GM03348 (cell line): ENCODE data around the gene C4orf46.
"Not testable (repeated sequence)": the region's sequence is repeated elsewhere in the genome, so short reads cannot be mapped to it uniquely, and the experiment has no call there.

Experiments
- DNase-seq: peaks from one replicate; pipeline ENCODE4 v3.0.0; 2012; ENCODE audit warnings: low spot score

C4orf46 gene

GRCh38 chr4:158671665-158671914 is at the start of gene C4orf46:
Gene C4orf46, minus strand, starts transcription at chr4:158671887. Its CDS starts 86 bp downstream, at chr4:158671801.
- DNase-seq, result no peak

- DNase-seq, result no peak
Observed at GRCh38 chr4:158715802-158716201, 44.1 kb upstream of the C4orf46 start.

DNA sequence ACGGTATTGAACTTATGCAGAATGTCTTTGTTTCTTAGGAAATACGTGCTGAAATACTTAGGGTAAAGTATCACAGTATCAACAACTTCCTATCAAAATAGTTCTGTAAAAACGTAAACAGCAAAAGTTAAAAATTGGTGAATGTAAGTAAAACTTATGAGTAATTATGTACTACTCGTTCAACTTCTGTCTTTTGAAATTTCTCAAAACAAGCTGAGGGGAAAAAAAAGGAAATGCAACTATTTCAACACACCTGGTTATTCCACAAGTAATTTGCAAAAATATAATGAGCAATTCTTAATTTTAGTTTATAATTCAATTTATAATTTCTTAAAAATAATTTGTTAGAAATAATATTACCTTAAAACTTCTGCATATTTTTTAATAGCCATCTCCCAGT is 43.2 kb upstream of the C4orf46 start:
- no peak for DNase-seq

GRCh38 chr4:158712622-158713021 is 40.9 kb upstream of the C4orf46 start:
- DNase-seq, result not testable (repeated sequence)

DNA sequence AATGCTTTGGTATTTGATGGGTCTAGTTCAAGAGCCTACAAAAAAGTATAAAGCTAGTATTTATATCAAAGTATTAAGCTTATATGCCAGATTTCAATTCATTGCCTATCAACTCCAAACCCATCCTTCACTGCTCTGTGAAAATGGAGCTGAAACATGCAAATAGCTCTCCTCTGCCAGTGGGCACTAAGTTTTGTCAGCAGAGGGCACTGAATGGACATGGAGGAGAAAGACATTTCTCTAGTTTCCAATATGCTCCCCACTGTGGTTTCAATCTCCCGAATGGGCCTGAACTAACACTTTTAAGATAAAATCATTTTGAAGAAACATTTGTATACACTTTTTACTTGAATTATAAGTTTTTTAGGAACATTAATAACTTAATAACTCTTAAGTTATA is 39.1 kb upstream of the C4orf46 start:
- peak; percentile 28 for DNase-seq

DNA sequence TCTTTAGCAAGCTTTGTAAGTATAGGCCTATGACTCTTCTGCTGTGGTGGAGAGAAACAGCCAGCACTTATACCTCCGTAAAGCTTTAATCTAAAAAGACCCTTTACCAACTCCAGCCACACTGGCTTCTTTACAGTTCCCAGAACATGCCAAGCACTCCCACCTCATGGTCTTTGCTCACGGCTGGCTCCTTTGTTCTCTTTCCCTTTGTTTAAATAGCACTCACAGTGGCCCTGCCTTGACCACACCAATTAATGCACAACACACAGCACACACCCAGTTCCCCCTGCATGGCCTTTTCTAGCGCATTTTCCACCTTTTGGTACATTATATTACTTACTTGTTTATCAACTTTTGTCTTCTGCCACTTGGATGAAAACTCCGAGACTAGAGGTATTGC is 32.6 kb upstream of the C4orf46 start:
- no peak for DNase-seq

GRCh38 chr4:158688813-158689212 is 17.1 kb upstream of the C4orf46 start:
- DNase-seq, result no peak

- no peak for DNase-seq
Observed at GRCh38 chr4:158682066-158682465, 10.4 kb upstream of the C4orf46 start.

DNA sequence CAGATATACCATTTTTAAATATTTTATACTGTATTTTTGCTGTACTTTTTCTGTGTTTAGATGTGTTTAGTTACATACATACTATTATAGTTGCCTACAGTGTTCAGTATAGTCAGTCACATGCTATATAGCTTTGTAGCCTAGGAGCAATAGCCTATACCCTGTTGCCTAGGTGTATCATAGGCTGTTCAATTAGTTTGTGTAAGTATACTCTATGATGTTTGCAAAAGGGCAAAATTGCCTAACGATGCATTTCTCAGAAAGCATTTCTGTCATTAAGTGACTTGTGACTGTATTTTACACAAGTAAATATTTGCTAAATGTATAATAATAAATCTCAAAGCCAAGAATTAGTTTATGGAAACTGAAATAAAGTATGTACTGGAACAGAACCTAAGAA is 9.9 kb upstream of the C4orf46 start:
- no peak for DNase-seq

- DNase-seq, result no peak
Observed at GRCh38 chr4:158678767-158679166, 7.1 kb upstream of the C4orf46 start.

DNA sequence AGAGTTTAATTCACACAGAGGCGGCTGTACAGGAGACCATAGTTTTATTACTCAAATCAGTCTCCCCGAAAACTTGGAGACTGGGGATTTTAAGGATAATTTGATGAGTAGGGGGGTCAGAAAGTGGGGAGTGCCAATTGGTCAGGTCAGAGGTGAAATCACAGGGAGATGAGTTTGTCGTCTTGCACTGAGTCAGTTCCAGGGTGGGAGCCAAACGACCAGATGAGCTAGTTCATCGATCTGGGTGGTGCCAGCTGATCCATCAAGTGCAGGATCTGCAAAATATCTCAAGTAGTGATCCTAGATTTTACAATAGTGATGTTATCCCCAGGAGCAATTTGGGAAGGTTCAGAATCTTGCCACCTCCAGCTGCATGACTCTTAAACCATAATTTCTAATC is 4.4 kb upstream of the C4orf46 start:
- DNase-seq, result no peak

GRCh38 chr4:158673633-158674032 is 1.9 kb upstream of the C4orf46 start:
- DNase-seq, result no peak

- DNase-seq, result peak; percentile 98
Observed at GRCh38 chr4:158671915-158672806, 474 bp upstream of the C4orf46 start, which contains the start of gene ETFDH. Gene ETFDH, plus strand, starts transcription at chr4:158672296. Its CDS starts 161 bp downstream, at chr4:158672457.

- DNase-seq, result peak; percentile 72
Observed at GRCh38 chr4:158670975-158671664, 567 bp downstream of the C4orf46 start.

- DNase-seq, result no peak
Observed at GRCh38 chr4:158669310-158669709, 2.4 kb downstream of the C4orf46 start.

DNA sequence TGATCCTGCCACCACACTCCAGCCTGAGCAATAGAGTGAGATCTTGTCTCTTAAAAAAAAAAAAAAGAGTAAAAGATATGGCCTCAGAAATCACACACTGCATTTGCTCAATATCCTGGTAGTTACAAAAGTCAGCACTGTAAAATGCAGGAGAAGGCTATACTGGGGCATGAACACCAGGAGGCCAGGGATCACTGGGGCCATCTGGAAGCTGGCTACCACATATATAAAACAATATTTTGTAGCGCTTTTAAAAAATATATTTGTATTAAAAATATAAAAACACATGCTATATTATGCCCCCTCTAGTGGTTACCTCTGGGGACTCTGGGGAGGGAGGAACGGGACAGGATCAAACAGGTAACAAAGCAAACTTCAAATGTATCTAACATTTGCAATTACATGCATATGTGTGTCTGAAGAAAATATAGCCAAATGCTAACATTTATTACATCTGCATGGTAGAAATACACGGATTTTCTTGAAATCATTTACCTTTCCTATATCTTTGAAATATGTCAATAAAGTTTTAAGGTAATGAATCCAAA is 4.0 kb downstream of the C4orf46 start:
- DNase-seq, result peak; percentile 48

DNA sequence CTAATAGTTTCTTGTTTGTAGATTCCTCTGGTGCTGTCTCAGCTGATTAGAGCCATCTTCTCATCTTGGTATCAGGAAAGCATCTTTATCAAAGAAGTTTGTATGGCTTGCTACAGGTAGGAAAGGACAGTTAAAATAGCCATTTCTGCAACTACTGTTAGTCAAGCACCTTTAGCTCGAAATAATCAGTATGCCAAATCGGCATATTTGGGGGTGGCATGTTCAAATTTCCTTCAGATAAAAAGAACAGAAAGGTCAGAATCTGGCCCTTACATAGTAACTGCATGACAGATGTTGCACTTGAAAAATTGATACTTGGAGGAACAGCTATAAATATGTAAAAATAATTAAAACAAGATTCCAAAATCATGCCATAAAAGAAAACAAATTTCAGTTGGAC is 4.8 kb downstream of the C4orf46 start:
- DNase-seq, result no peak

- no peak for DNase-seq
Observed at GRCh38 chr4:158664806-158665205, 6.9 kb downstream of the C4orf46 start.

DNA sequence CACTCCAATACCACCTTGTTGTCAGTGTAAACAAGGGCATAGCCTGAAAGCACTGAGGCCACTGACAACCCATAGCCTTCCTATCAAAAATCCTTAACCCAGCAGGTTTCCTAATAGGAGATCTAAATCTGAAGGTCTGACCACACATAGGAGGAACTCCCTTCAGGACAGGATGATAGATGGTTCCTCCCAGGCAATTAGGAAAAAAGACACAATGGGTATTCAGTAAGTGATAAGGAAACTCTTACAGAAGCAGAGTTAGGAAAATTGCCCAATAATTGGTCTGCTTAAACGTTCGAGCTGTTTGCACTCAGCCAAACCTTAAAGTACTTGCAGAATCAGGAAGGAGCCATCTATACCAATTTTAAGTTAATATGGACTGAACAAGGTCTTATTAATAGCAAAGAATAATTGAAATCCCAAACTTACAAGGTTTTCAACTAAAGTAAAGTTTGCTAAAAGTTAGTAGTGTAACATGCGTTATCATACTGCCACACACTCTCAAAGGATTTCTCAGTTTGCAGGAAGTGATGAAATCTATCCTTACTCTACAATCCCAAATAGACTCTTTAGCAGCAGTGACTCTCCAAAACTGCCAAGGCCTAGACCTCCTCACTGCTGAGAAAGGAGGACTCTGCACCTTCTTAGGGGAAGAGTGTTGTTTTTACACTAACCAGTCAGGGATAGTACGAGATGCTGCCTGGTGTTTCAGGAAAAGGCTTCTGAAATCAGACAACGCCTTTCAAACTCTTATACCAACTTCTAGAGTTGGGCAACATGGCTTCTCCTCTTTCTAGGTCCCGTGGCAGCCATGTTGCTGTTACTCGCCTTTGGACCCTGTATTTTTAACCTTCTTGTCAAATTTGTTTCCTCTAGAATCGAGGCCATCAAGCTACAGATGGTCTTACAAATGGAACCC is 7.7 kb downstream of the C4orf46 start:
- DNase-seq, result not testable (repeated sequence)

DNA sequence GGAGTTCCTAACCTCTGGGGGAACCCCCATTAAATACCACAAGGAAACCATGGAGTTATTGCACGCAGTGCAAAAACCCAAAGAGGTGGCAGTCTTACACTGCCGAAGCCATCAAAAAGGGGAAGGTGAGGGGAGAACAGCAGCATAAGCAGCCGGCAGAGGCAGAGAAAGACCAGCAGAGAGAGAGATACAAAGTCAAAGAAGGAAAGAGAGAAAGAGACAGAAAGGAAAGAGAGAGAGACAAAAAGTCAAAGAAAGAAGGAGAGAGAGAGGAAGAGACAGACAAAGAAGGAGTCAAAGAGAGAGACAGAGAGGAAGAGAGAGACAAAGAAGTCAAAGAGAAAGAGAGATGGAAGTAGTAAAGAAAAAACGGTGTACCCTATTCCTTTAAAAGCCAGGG is 8.4 kb downstream of the C4orf46 start:
- not testable (repeated sequence) for DNase-seq

- no peak for DNase-seq
Observed at GRCh38 chr4:158657291-158657690, 14.4 kb downstream of the C4orf46 start.

GRCh38 chr4:158656439-158656838 is 15.2 kb downstream of the C4orf46 start:
- no peak for DNase-seq
